Kidney (tissue), 14 donors: ENCODE measurements around the gene KRT38. TPM values are rescaled to one million over a fixed set of nuclear protein-coding genes. Genes with fewer than 3 reads are reported as not detected.

Source experiments
- DNase-seq, 5 donors: peaks; one replicate each; pipeline ENCODE4 v3.0.0-alpha.2; 2013 to 2020
- FAIRE-seq: peaks from 2 replicates; lab custom pipeline; 2012; peaks lifted over from hg19 to GRCh38; lab: Jason Lieb, UNC
- H3K27ac ChIP-seq, 2 donors: one replicate each; pipeline ENCODE4 v1.7.0; 2013; ENCODE audit warnings: low read depth in 2 of 2, low read length in 2 of 2, inconsistent platforms in 1 of 2
- H3K27me3 ChIP-seq: one replicate; pipeline ENCODE4 v1.7.1; 2013; ENCODE audit warnings: low read length, inconsistent platforms; ENCODE audit not compliant: control insufficient read depth, insufficient read depth
- H3K36me3 ChIP-seq, 3 donors: one replicate each; pipeline versions ENCODE4 v1.7.0 to v1.7.1; 2013; ENCODE audit warnings: low read length in 3 of 3, control low read depth in 1 of 3, inconsistent platforms in 1 of 3; ENCODE audit not compliant: insufficient read depth in 3 of 3, control insufficient read depth in 2 of 3
- H3K4me1 ChIP-seq, 3 donors: one replicate each; pipeline versions ENCODE4 v1.7.0 to v1.7.1; 2013; ENCODE audit warnings: low read length in 3 of 3, inconsistent platforms in 1 of 3, low read depth in 1 of 3; ENCODE audit not compliant: control insufficient read depth in 2 of 3, insufficient read depth in 2 of 3
- H3K4me3 ChIP-seq, 3 donors: one replicate each; pipeline versions ENCODE4 v1.7.0 to v1.8.1; 2013; ENCODE audit warnings: low read length in 3 of 3, control low read depth in 1 of 3, inconsistent platforms in 1 of 3
- H3K9ac ChIP-seq, 3 donors: one replicate each; pipeline versions ENCODE4 v1.7.0 to v1.7.1; 2013; ENCODE audit warnings: low read length in 3 of 3, control low read depth in 1 of 3, inconsistent platforms in 1 of 3
- H3K9me3 ChIP-seq, 3 donors: one replicate each; pipeline versions ENCODE4 v1.7.0 to v1.7.1; 2013; ENCODE audit warnings: low read length in 3 of 3, control low read depth in 1 of 3, inconsistent platforms in 1 of 3; ENCODE audit not compliant: control insufficient read depth in 2 of 3, insufficient read depth in 1 of 3
- CTCF ChIP-seq: IDR thresholded peaks from 3 replicates; pipeline ENCODE4 v1.5.1; 2012; ENCODE audit warnings: mild to moderate bottlenecking, moderate library complexity, borderline replicate concordance; ENCODE audit not compliant: insufficient read depth; ENCODE audit errors: extremely low read depth
- intact Hi-C: fragments of 100-400 bp; cut with DNase I; formaldehyde crosslinking; loops from one replicate; pipeline ENCODE4 v1.11.1; 2022
- polyA plus RNA-seq: library from polyadenylated mRNA; stranded (reverse); fragments of 350-450 nt; fragmentation: Illumina TruSeq; extraction: RNeasy Lipid Tissue Mini Kit (QIAGEN cat#74804); gene quantifications from one replicate; pipeline ENCODE4 v1.2.3, GENCODE V29; 2014; ENCODE audit warnings: low read depth, low replicate concordance; ENCODE audit not compliant: insufficient read depth
- total RNA-seq: library from RNA; stranded (reverse); fragmentation: NEBNext Ultra II Directional; extraction: Animal tissue kit (Norgen Biotek cat#: 25700); gene quantifications from one replicate; pipeline ENCODE4 v1.2.1, GENCODE V29; 2021
- donor health status: control.
- donor health status: control.
- donor health status: control.
- donor health status: control.
- donor health status: control.
- donor health status: DM: yes; HTN: yes; CAD: no.
- donor health status: Normal renal cell carcinoma (clear cell type).

Gene KRT38
- total and polyA plus RNA-seq, 2 donors from 2014 or later, result not detected

GRCh38 chr17:41464682-41465081 lies 23.9 kb upstream of the KRT38 start:
- no peak for TF ChIP-seq CTCF
- FAIRE-seq (no peak), DNase-seq (no peak)
- Histone ChIP-seq H3K9ac (no peak overlapping the region), H3K4me1 (no peaks in the 10 kb centered on the region), H3K36me3 (no peaks in the 10 kb centered on the region), H3K4me3 (no peak overlapping the region), H3K9me3 (peaks cover 0 to 6% (median 0%) of the 10 kb centered on the region in 3 donors), H3K27me3 (no peaks in the 10 kb centered on the region), H3K27ac (no peak overlapping the region)
- intact Hi-C loops, result no loop called here

GRCh38 chr17:41464173-41464572 lies 23.4 kb upstream of the KRT38 start:
- no peak for DNase-seq
- intact Hi-C loops, result no loop called here
- Histone ChIP-seq H3K36me3 (no peaks in the 10 kb centered on the region), H3K4me1 (no peaks in the 10 kb centered on the region), H3K9ac (no peak overlapping the region), H3K27ac (no peak overlapping the region), H3K9me3 (peaks cover 0 to 6% (median 0%) of the 10 kb centered on the region in 3 donors), H3K4me3 (no peak overlapping the region), H3K27me3 (no peaks in the 10 kb centered on the region)
- no peak for TF ChIP-seq CTCF
- FAIRE-seq, result no peak

- no peaks in the 10 kb centered on the region for H3K27me3 ChIP-seq
- intact Hi-C loops, result no loop called here
- H3K36me3 ChIP-seq, result no peaks in the 10 kb centered on the region
- DNase-seq (no peak), FAIRE-seq (no peak)
- TF ChIP-seq CTCF, result no peak
- peaks cover 0 to 6% (median 0%) of the 10 kb centered on the region in 3 donors for H3K9me3 ChIP-seq
- H3K4me3 ChIP-seq, result no peak overlapping the region
- H3K4me1 ChIP-seq, result no peaks in the 10 kb centered on the region
- H3K9ac ChIP-seq, result no peak overlapping the region
- H3K27ac ChIP-seq, result no peak overlapping the region
Observed at GRCh38 chr17:41463746-41464145, 23.0 kb upstream of the KRT38 start.

- H3K9me3 ChIP-seq, result no peaks in the 10 kb centered on the region
- FAIRE-seq (no peak), DNase-seq (peak in 1 of 5 donors; percentile 61)
- intact Hi-C loops, result no loop called here
- no peaks in the 10 kb centered on the region for H3K36me3 ChIP-seq
- H3K4me1 ChIP-seq, result no peaks in the 10 kb centered on the region
- TF ChIP-seq CTCF, result no peak
- H3K27me3 ChIP-seq, result no peaks in the 10 kb centered on the region
- H3K4me3 ChIP-seq, result no peak overlapping the region
- H3K9ac ChIP-seq, result no peak overlapping the region
- H3K27ac ChIP-seq, result no peak overlapping the region
Observed at GRCh38 chr17:41462705-41463104, 21.9 kb upstream of the KRT38 start.
